CD14-positive monocyte (primary cell): ENCODE data around the gene CCT6A. TPM values are rescaled to one million over a fixed set of nuclear protein-coding genes. Genes with fewer than 3 reads are reported as not detected.

ENCODE experiments used
- DNase-seq, 3 donors: peaks; one replicate each; pipeline ENCODE4 v3.0.0-alpha.2; 2011 to 2022
- H2AFZ ChIP-seq: 2 replicates; pipeline ENCODE4 v1.6.0; 2012; ENCODE audit warnings: mild to moderate bottlenecking, low read depth, low read length, inconsistent platforms; ENCODE audit not compliant: insufficient read depth, poor library complexity, severe bottlenecking
- H3K27ac ChIP-seq, 2 donors: 1 replicate in 1 of 2; 2 replicates in 1 of 2; pipeline ENCODE4 v1.5.1; 2012 to 2013; ENCODE audit warnings: low read length in 2 of 2, control low read depth in 1 of 2, inconsistent platforms in 1 of 2, low read depth in 1 of 2, mild to moderate bottlenecking in 1 of 2
- H3K27me3 ChIP-seq, 2 donors: one replicate each; pipeline versions ENCODE4 v1.6.0 to v1.6.1; 2011 to 2013; ENCODE audit warnings: low read length in 2 of 2; ENCODE audit not compliant: control insufficient read depth in 2 of 2, insufficient read depth in 2 of 2
- H3K36me3 ChIP-seq, 2 donors: replicated peaks in 1 of 2; 1 replicate in 1 of 2; 2 replicates in 1 of 2; pipeline versions ENCODE4 v1.5.1 to v1.6.1; 2012 to 2013; ENCODE audit warnings: low read length in 2 of 2, control low read depth in 1 of 2, inconsistent platforms in 1 of 2, mild to moderate bottlenecking in 1 of 2; ENCODE audit not compliant: insufficient read depth in 2 of 2, control insufficient read depth in 1 of 2
- H3K4me1 ChIP-seq, 2 donors: 1 replicate in 1 of 2; 2 replicates in 1 of 2; pipeline versions ENCODE4 v1.5.1 to v1.6.1; 2012 to 2013; ENCODE audit warnings: low read length in 2 of 2, control low read depth in 1 of 2, inconsistent platforms in 1 of 2, mild to moderate bottlenecking in 1 of 2, moderate library complexity in 1 of 2; ENCODE audit not compliant: insufficient read depth in 2 of 2, control insufficient read depth in 1 of 2
- H3K4me2 ChIP-seq: replicated peaks from 2 replicates; pipeline ENCODE3; 2012; ENCODE audit warnings: low read length, moderate library complexity, mild to moderate bottlenecking; ENCODE audit not compliant: poor library complexity, severe bottlenecking; ENCODE audit errors: extremely low read depth
- H3K4me3 ChIP-seq, 3 experiments: fragments of 200-600 bp in 1 of 3; sonication (generic) in 1 of 3; replicated peaks in 1 of 3; 1 replicate in 2 of 3; 2 replicates in 1 of 3; pipeline ENCODE4 v1.5.1; 2011 to 2013; ENCODE audit warnings: low read length in 3 of 3, mild to moderate bottlenecking in 3 of 3, control low read depth in 2 of 3, low read depth in 2 of 3, inconsistent platforms in 1 of 3, moderate library complexity in 1 of 3
- H3K79me2 ChIP-seq: 2 replicates; pipeline ENCODE4 v1.6.0; 2012; ENCODE audit warnings: mild to moderate bottlenecking, control low read depth, inconsistent platforms, low read length, moderate library complexity; ENCODE audit not compliant: insufficient read depth
- H3K9ac ChIP-seq: 2 replicates; pipeline ENCODE4 v1.6.0; 2017; ENCODE audit warnings: low read length, mild to moderate bottlenecking; ENCODE audit not compliant: insufficient read depth, poor library complexity, severe bottlenecking
- H3K9me3 ChIP-seq, 2 donors: replicated peaks in 1 of 2; 1 replicate in 1 of 2; 2 replicates in 1 of 2; pipeline versions ENCODE4 v1.5.1 to v1.6.1; 2012 to 2013; ENCODE audit warnings: low read length in 2 of 2, control low read depth in 1 of 2; ENCODE audit not compliant: control insufficient read depth in 1 of 2, insufficient read depth in 1 of 2
- H4K20me1 ChIP-seq: 2 replicates; pipeline ENCODE4 v1.6.0; 2012; ENCODE audit warnings: mild to moderate bottlenecking, low read length, control low read depth, moderate library complexity; ENCODE audit not compliant: insufficient read depth
- H3K27ac Mint-ChIP-seq, 7 donors: one replicate each; pipeline ENCODE4 v1.8.0; 2020; ENCODE audit warnings: mild to moderate bottlenecking in 7 of 7, mixed read lengths in 7 of 7, moderate library complexity in 6 of 7, inconsistent platforms in 2 of 7
- H3K27me3 Mint-ChIP-seq, 3 donors: one replicate each; pipeline ENCODE4 v1.8.0; 2021 to 2022; ENCODE audit warnings: low read depth in 3 of 3, mild to moderate bottlenecking in 3 of 3, mixed read lengths in 3 of 3, moderate library complexity in 3 of 3, inconsistent platforms in 1 of 3
- H3K36me3 Mint-ChIP-seq, 2 donors: one replicate each; pipeline ENCODE4 v1.8.0; 2020; ENCODE audit warnings: mixed read lengths in 2 of 2, inconsistent platforms in 1 of 2, mild to moderate bottlenecking in 1 of 2
- H3K4me1 Mint-ChIP-seq: one replicate; pipeline ENCODE4 v1.8.0; 2020; ENCODE audit warnings: mild to moderate bottlenecking, mixed read lengths
- H3K4me3 Mint-ChIP-seq, 2 donors: one replicate each; pipeline ENCODE4 v1.8.0; 2020; ENCODE audit warnings: mild to moderate bottlenecking in 2 of 2, mixed read lengths in 2 of 2, moderate library complexity in 1 of 2
- H3K9me3 Mint-ChIP-seq, 7 donors: one replicate each; pipeline ENCODE4 v1.8.0; 2020 to 2022; ENCODE audit warnings: mixed read lengths in 7 of 7, mild to moderate bottlenecking in 6 of 7, moderate library complexity in 6 of 7, inconsistent platforms in 2 of 7
- WGBS: methylation state at CpG from one replicate; pipeline ENCODE4 v1.1.5; 2013; ENCODE audit warnings: missing lambda C conversion rate; ENCODE audit not compliant: insufficient coverage; 5-methylcytosine and 5-hydroxymethylcytosine counted together
- intact Hi-C, 2 donors: fragments of 100-400 bp; cut with micrococcal nuclease; formaldehyde crosslinking; loops; one replicate each; pipeline versions ENCODE4 v1.15.0 to v1.15.1; 2023
- polyA plus RNA-seq, 3 donors: library from polyadenylated mRNA; depleted of rRNA in 1 of 3; unstranded in 2 of 3; stranded (reverse) in 1 of 3; fragments of 300-500 nt in 2 of 3; fragments of >200 nt in 1 of 3; fragmentation: Illumina TruSeq in 2 of 3; gene quantifications; 1 replicate in 2 of 3; 2 replicates in 1 of 3; pipeline ENCODE4 v1.2.3, GENCODE V29; 2012 to 2021
- TF ChIP-seq, protein P1 (sequence below): fragments of 200-600 bp; IDR thresholded peaks from one replicate; pipeline ENCODE4 v1.8.0; 2022; ENCODE audit warnings: antibody characterized with exemption, mild to moderate bottlenecking

CCT6A gene
- polyA plus RNA-seq, 3 donors: 62.3 to 81.4 (median 63.3) TPM

DNA sequence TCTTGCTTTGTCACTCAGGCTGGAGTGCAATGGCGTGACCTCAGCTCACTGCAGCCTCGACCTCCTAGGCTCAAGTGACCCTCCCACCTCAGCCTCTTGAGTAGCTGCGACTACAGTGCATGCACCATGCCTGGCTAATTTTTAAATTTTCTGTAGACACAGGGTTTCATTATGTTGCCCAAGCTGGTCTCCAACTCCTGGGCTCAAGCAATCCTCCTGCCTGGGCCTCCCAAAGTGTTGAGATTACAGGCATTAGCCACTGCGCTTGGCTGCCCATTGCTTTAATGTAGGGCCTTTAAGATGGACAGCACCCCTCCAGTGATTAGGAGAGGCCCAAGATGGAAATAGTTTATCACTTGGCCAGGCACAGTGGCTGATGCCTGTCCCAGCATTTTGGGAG, 47.8 kb upstream of the CCT6A start:
- peaks cover 13 to 21% of the 10 kb centered on the region in 2 donors for H3K36me3 Mint-ChIP-seq
- peak overlapping the region in 1 of 7 donors; percentile 30 for H3K27ac Mint-ChIP-seq
- no peak for DNase-seq
- WGBS: 100% methylated on average over 3 of the region's 4 CpGs
- Histone ChIP-seq H3K4me3 (no peak overlapping the region), H3K36me3 (peaks cover 0 to 8% of the 10 kb centered on the region in 2 donors), H4K20me1 (no peaks in the 10 kb centered on the region), H3K79me2 (no peaks in the 10 kb centered on the region), H3K9ac (no peak overlapping the region), H3K27me3 (no peaks in the 10 kb centered on the region), H3K4me2 (no peak overlapping the region), H3K9me3 (no peaks in the 10 kb centered on the region), H3K4me1 (peaks cover 8 to 13% of the 10 kb centered on the region in 2 donors), H3K27ac (no peak overlapping the region), H2AFZ (no peak overlapping the region)
- no peak overlapping the region for H3K4me3 Mint-ChIP-seq
- no peaks in the 10 kb centered on the region for H3K9me3 Mint-ChIP-seq
- TF ChIP-seq, protein P1, sequence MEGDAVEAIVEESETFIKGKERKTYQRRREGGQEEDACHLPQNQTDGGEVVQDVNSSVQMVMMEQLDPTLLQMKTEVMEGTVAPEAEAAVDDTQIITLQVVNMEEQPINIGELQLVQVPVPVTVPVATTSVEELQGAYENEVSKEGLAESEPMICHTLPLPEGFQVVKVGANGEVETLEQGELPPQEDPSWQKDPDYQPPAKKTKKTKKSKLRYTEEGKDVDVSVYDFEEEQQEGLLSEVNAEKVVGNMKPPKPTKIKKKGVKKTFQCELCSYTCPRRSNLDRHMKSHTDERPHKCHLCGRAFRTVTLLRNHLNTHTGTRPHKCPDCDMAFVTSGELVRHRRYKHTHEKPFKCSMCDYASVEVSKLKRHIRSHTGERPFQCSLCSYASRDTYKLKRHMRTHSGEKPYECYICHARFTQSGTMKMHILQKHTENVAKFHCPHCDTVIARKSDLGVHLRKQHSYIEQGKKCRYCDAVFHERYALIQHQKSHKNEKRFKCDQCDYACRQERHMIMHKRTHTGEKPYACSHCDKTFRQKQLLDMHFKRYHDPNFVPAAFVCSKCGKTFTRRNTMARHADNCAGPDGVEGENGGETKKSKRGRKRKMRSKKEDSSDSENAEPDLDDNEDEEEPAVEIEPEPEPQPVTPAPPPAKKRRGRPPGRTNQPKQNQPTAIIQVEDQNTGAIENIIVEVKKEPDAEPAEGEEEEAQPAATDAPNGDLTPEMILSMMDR: no peak
- peaks cover 0 to 3% (median 0%) of the 10 kb centered on the region in 3 donors for H3K27me3 Mint-ChIP-seq
- intact Hi-C loops: loop anchor here (2.0 kb wide), 1 partner anchor 71 kb away; no protein-coding TSS in a partner anchor
- H3K4me1 Mint-ChIP-seq: peaks cover 10% of the 10 kb centered on the region

DNA sequence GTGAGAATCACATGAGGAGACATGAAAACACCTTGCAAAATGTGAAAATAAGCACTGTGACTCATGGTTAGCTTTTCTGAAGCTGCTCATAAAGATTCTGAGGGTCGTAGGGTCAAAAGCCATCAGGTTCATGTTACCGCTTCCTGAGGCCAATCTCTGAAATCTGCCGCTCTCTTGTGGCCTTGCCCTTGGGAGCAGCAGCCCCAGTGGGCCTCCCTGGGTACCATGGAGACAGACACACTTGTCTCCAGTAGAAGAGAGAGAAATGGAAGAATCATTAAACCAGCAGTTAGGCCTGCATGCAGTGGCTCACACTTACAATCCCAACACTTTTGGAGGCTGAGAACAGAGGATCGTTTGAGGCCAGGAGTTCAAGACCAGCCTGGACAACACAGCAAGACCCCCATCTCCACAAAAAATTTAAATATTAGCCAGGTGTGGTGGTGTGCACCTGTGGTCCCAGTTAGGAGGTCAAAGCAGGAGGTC, 44.4 kb upstream of the CCT6A start:
- H3K27ac ChIP-seq: no peak overlapping the region

More for the DNA sequence above, 44.4 kb upstream of the CCT6A start:
- Histone ChIP-seq H3K79me2 (no peaks in the 10 kb centered on the region), H3K4me2 (no peak overlapping the region), H2AFZ (no peak overlapping the region), H3K4me1 (no peaks in the 10 kb centered on the region), H3K36me3 (peaks cover 0 to 10% of the 10 kb centered on the region in 2 donors), H3K27me3 (no peaks in the 10 kb centered on the region), H3K9ac (no peak overlapping the region), H3K9me3 (no peaks in the 10 kb centered on the region), H3K4me3 (no peak overlapping the region), H4K20me1 (no peaks in the 10 kb centered on the region)
- Mint-ChIP-seq H3K27me3 (no peaks in the 10 kb centered on the region), H3K27ac (no peak overlapping the region), H3K4me1 (no peaks in the 10 kb centered on the region), H3K9me3 (no peaks in the 10 kb centered on the region), H3K36me3 (peaks cover 8 to 19% of the 10 kb centered on the region in 2 donors), H3K4me3 (no peak overlapping the region)
- DNase-seq: no peak
- TF ChIP-seq, protein P1: no peak
- intact Hi-C loops: no loop called here
- 97% methylated on average over 4 of the region's 4 CpGs for WGBS
